Tibial nerve (tissue), 4 donors: ENCODE measurements around the gene MIOS. TPM values are rescaled to one million over a fixed set of nuclear protein-coding genes. Genes with fewer than 3 reads are reported as not detected.

Experiments used
- DNase-seq, 2 donors: peaks; one replicate each; pipeline ENCODE4 v3.0.0-alpha.2; 2019; ENCODE audit warnings: low spot score in 2 of 2
- H3K27ac ChIP-seq, 4 donors: fragments of 200-600 bp; sonication (generic) in 3 of 4; one replicate each; pipeline ENCODE4 v1.5.1; 2017 to 2019; ENCODE audit warnings: mild to moderate bottlenecking in 1 of 4
- H3K27me3 ChIP-seq, 2 donors: fragments of 200-600 bp; sonication (generic) in 1 of 2; one replicate each; pipeline versions ENCODE4 v1.5.1 to v1.6.0; 2017 to 2019
- H3K36me3 ChIP-seq, 3 donors: fragments of 200-600 bp; sonication (generic); one replicate each; pipeline ENCODE4 v1.5.1; 2018 to 2019
- H3K4me1 ChIP-seq, 4 donors: fragments of 200-600 bp; sonication (generic) in 3 of 4; one replicate each; pipeline ENCODE4 v1.5.1; 2017 to 2019
- H3K4me3 ChIP-seq, 4 donors: fragments of 200-600 bp; sonication (generic) in 3 of 4; one replicate each; pipeline ENCODE4 v1.5.1; 2017 to 2019; ENCODE audit warnings: mild to moderate bottlenecking in 1 of 4, moderate library complexity in 1 of 4
- H3K9me3 ChIP-seq, 4 donors: fragments of 200-600 bp; sonication (generic) in 3 of 4; one replicate each; pipeline ENCODE4 v1.5.1; 2017 to 2019
- CTCF ChIP-seq, 5 experiments: fragments of 200-600 bp in 3 of 5; fragments of 450-650 bp in 2 of 5; sonication (generic) in 3 of 5; IDR thresholded peaks; one replicate each; pipeline ENCODE4 v1.5.1; 2016 to 2019; ENCODE audit warnings: antibody characterized with exemption in 5 of 5, mild to moderate bottlenecking in 3 of 5, moderate library complexity in 2 of 5
- EP300 ChIP-seq, 2 donors: sonication (generic); formaldehyde crosslinking; IDR thresholded peaks; one replicate each; pipeline ENCODE4 v1.6.1; 2017; ENCODE audit warnings: antibody characterized with exemption in 2 of 2, mild to moderate bottlenecking in 1 of 2
- POLR2A ChIP-seq, 2 donors: fragments of 450-650 bp; IDR thresholded peaks; one replicate each; pipeline ENCODE4 v1.6.1; 2017; ENCODE audit warnings: antibody characterized with exemption in 2 of 2, mild to moderate bottlenecking in 2 of 2, moderate library complexity in 2 of 2
- whole genome bisulfite sequencing, 2 donors: methylation state at CpG; one replicate each; pipeline ENCODE4 v1.1.5; 2018; 5-methylcytosine and 5-hydroxymethylcytosine counted together
- total RNA-seq, 4 donors: library from RNA; depleted of rRNA; stranded (reverse); fragments of >200 nt; gene quantifications; one replicate each; pipeline ENCODE4 v1.1.0, GENCODE V29; 2016

Gene MIOS
- total RNA-seq, 4 donors from 2014 or later = 35.9 to 80.4 (median 61.9) TPM

- TF ChIP-seq CTCF (IDR thresholded peaks at IDR 0.05) (no peak), EP300 (IDR thresholded peaks at IDR 0.05) (no peak), POLR2A (IDR thresholded peaks at IDR 0.05) (no peak)
- H3K27me3 ChIP-seq = no peaks in the 10 kb centered on the region
- no peak overlapping the region for H3K4me3 ChIP-seq
- no peak for DNase-seq
- H3K4me1 ChIP-seq = no peaks in the 10 kb centered on the region
- no peak overlapping the region for H3K27ac ChIP-seq
- 87 to 94% methylated on average over 1 of the region's 1 CpG for WGBS, 2 donors
- no peaks in the 10 kb centered on the region for H3K9me3 ChIP-seq
- H3K36me3 ChIP-seq = peaks cover 0 to 9% (median 0%) of the 10 kb centered on the region in 3 donors
These were observed 45.8 kb downstream of the MIOS start for GRCh38 chr7:7612519-7612918.

- WGBS, 2 donors = 89 to 94% methylated on average over 1 of the region's 1 CpG
- Histone ChIP-seq H3K36me3 (peaks cover 0 to 5% (median 0%) of the 10 kb centered on the region in 3 donors), H3K4me1 (no peaks in the 10 kb centered on the region), H3K27me3 (no peaks in the 10 kb centered on the region), H3K9me3 (no peaks in the 10 kb centered on the region), H3K4me3 (no peak overlapping the region), H3K27ac (no peak overlapping the region)
- DNase-seq = no peak
- TF ChIP-seq CTCF (IDR thresholded peaks at IDR 0.05) (no peak), POLR2A (IDR thresholded peaks at IDR 0.05) (no peak), EP300 (IDR thresholded peaks at IDR 0.05) (no peak)
These were observed 46.5 kb downstream of the MIOS start for GRCh38 chr7:7613210-7613609.

- H3K9me3 ChIP-seq = no peaks in the 10 kb centered on the region
- TF ChIP-seq CTCF (IDR thresholded peaks at IDR 0.05) = no peak
- TF ChIP-seq EP300 (IDR thresholded peaks at IDR 0.05) = no peak
- no peak for TF ChIP-seq POLR2A (IDR thresholded peaks at IDR 0.05)
- peaks cover 0 to 3% (median 0%) of the 10 kb centered on the region in 3 donors for H3K36me3 ChIP-seq
- H3K4me1 ChIP-seq = no peaks in the 10 kb centered on the region
- 76 to 84% methylated on average over 4 of the region's 4 CpGs for WGBS, 2 donors
- no peaks in the 10 kb centered on the region for H3K27me3 ChIP-seq
- DNase-seq = no peak
- H3K27ac ChIP-seq = no peak overlapping the region
- no peak overlapping the region for H3K4me3 ChIP-seq
These were observed 47.5 kb downstream of the MIOS start for GRCh38 chr7:7614018-7614741.

GRCh38 chr7:7617550-7617949 is 50.9 kb downstream of the MIOS start:
- Histone ChIP-seq H3K27me3 (no peaks in the 10 kb centered on the region), H3K27ac (no peak overlapping the region), H3K9me3 (no peaks in the 10 kb centered on the region), H3K4me3 (no peak overlapping the region), H3K36me3 (no peaks in the 10 kb centered on the region), H3K4me1 (no peaks in the 10 kb centered on the region)
- WGBS, 2 donors = 67 to 70% methylated on average over 3 of the region's 3 CpGs
- TF ChIP-seq POLR2A (IDR thresholded peaks at IDR 0.05) (no peak), EP300 (IDR thresholded peaks at IDR 0.05) (no peak), CTCF (IDR thresholded peaks at IDR 0.05) (no peak)
- DNase-seq = no peak

GRCh38 chr7:7618410-7618809 is 51.7 kb downstream of the MIOS start:
- WGBS, 2 donors = 90 to 96% methylated on average over 1 of the region's 1 CpG
- no peaks in the 10 kb centered on the region for H3K4me1 ChIP-seq
- no peaks in the 10 kb centered on the region for H3K9me3 ChIP-seq
- H3K36me3 ChIP-seq = no peaks in the 10 kb centered on the region
- DNase-seq = no peak
- no peaks in the 10 kb centered on the region for H3K27me3 ChIP-seq
- H3K4me3 ChIP-seq = no peak overlapping the region
- H3K27ac ChIP-seq = no peak overlapping the region
- no peak for TF ChIP-seq POLR2A (IDR thresholded peaks at IDR 0.05)
